Measurements from ENCODE around the gene YAP1.

DNA sequence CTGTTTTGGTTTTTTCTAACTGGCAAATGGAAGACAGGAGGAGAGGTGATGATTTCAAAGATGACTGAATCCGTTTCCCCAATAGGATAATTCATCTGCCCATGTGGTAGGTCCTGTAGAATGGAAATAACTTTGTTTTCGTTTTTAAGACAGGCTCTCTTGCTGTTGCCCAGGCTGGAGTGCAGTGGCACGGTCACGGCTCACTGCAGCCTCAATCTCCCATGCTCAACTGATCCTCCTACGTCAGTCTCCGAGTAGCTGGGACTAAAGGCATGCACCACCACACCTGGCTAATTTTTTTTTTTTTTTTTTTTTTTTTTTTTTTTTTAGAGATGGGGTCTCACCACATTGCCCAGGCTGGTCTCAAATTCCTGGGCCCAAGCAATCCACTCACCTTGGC lies 129.7 kb downstream of the YAP1 start:
- TF ChIP-seq MXI1 (conservative IDR thresholded peaks at IDR 0.05; ENCODE audit: poor library complexity, severe bottlenecking) (no peak), RAD21 (conservative IDR thresholded peaks at IDR 0.05) (no peak), EZH2 (IDR thresholded peaks at IDR 0.05; ENCODE audit: borderline replicate concordance, insufficient read depth, low read length, poor library complexity, severe bottlenecking) (no peak)
- TF ChIP-seq, protein P1, sequence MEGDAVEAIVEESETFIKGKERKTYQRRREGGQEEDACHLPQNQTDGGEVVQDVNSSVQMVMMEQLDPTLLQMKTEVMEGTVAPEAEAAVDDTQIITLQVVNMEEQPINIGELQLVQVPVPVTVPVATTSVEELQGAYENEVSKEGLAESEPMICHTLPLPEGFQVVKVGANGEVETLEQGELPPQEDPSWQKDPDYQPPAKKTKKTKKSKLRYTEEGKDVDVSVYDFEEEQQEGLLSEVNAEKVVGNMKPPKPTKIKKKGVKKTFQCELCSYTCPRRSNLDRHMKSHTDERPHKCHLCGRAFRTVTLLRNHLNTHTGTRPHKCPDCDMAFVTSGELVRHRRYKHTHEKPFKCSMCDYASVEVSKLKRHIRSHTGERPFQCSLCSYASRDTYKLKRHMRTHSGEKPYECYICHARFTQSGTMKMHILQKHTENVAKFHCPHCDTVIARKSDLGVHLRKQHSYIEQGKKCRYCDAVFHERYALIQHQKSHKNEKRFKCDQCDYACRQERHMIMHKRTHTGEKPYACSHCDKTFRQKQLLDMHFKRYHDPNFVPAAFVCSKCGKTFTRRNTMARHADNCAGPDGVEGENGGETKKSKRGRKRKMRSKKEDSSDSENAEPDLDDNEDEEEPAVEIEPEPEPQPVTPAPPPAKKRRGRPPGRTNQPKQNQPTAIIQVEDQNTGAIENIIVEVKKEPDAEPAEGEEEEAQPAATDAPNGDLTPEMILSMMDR (IDR thresholded peaks at IDR 0.05; ENCODE audit: poor library complexity, severe bottlenecking), result no peak
- TF ChIP-seq, protein P2, sequence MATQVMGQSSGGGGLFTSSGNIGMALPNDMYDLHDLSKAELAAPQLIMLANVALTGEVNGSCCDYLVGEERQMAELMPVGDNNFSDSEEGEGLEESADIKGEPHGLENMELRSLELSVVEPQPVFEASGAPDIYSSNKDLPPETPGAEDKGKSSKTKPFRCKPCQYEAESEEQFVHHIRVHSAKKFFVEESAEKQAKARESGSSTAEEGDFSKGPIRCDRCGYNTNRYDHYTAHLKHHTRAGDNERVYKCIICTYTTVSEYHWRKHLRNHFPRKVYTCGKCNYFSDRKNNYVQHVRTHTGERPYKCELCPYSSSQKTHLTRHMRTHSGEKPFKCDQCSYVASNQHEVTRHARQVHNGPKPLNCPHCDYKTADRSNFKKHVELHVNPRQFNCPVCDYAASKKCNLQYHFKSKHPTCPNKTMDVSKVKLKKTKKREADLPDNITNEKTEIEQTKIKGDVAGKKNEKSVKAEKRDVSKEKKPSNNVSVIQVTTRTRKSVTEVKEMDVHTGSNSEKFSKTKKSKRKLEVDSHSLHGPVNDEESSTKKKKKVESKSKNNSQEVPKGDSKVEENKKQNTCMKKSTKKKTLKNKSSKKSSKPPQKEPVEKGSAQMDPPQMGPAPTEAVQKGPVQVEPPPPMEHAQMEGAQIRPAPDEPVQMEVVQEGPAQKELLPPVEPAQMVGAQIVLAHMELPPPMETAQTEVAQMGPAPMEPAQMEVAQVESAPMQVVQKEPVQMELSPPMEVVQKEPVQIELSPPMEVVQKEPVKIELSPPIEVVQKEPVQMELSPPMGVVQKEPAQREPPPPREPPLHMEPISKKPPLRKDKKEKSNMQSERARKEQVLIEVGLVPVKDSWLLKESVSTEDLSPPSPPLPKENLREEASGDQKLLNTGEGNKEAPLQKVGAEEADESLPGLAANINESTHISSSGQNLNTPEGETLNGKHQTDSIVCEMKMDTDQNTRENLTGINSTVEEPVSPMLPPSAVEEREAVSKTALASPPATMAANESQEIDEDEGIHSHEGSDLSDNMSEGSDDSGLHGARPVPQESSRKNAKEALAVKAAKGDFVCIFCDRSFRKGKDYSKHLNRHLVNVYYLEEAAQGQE (IDR thresholded peaks at IDR 0.05; ENCODE audit: borderline replicate concordance), result no peak
